GM12878 (cell line): ENCODE data around the gene MARVELD1. TPM values are rescaled to one million over a fixed set of nuclear protein-coding genes. Genes with fewer than 3 reads are reported as not detected.
A peak's percentile ranks its signal among the peaks of the same experiment; 100 is the strongest.

ENCODE experiments used
- ATAC-seq: fragments of 200-7000 bp; cut with Tn5 transposase; 3 replicates; pipeline ENCODE4 v1.9.1; 2020; ENCODE audit warnings: mild to moderate bottlenecking, moderate library complexity
- BruUV-seq: library from RNA; stranded (reverse); fragments of 400-500 nt; replicated peaks from 2 replicates; lab custom pipeline; 2021; lab: Mats Ljungman, UMichigan
- CTCF ChIA-PET: fragments of 300-600 bp; sonication (Branson Sonifier 250); formaldehyde crosslinking; extraction: SDS; loops from one replicate; lab custom pipeline; 2021; ENCODE audit warnings: inconsistent platforms; lab: Yijun Ruan, JAX
- POLR2A ChIA-PET: fragments of 350-600 bp; formaldehyde crosslinking; extraction: SDS; loops from one replicate; lab custom pipeline; 2021; ENCODE audit warnings: inconsistent platforms; lab: Charles Lee
- RAD21 ChIA-PET: fragments of 300-600 bp; sonication (Branson Sonifier 250); formaldehyde crosslinking; loops from one replicate; lab custom pipeline; 2023; ENCODE audit warnings: antibody characterized with exemption; ENCODE audit not compliant: unreplicated experiment; lab: Charles Lee
- SMC1A ChIA-PET: fragments of 300-600 bp; sonication (Branson Sonifier 250); formaldehyde crosslinking; loops from one replicate; lab custom pipeline; 2023; ENCODE audit not compliant: unreplicated experiment, uncharacterized antibody; lab: Charles Lee
- DNase-seq: peaks from one replicate; pipeline ENCODE4 v3.0.0-alpha.2; 2011; ENCODE audit warnings: low read depth, low spot score
- FAIRE-seq: peaks from 3 replicates; lab custom pipeline; 2011; peaks lifted over from hg19 to GRCh38; lab: Jason Lieb, UNC
- H2AFZ ChIP-seq: 2 replicates; pipeline ENCODE4 v1.6.0; 2011; ENCODE audit warnings: low read depth, low read length, control low read depth; ENCODE audit not compliant: control insufficient read depth
- H3K27ac ChIP-seq: 2 replicates; pipeline ENCODE4 v1.5.1; 2011; ENCODE audit warnings: control low read depth; ENCODE audit not compliant: control insufficient read depth, insufficient read depth
- H3K27me3 ChIP-seq, 2 experiments: replicated peaks in 1 of 2; 2 replicates each; pipeline versions ENCODE4 v1.6.0 to v1.6.1; 2011; ENCODE audit warnings: low read length in 1 of 2; ENCODE audit not compliant: control insufficient read depth in 2 of 2, insufficient read depth in 2 of 2
- H3K36me3 ChIP-seq, 2 experiments: 2 replicates each; pipeline ENCODE4 v1.5.1; 2011; ENCODE audit warnings: low read length in 1 of 2; ENCODE audit not compliant: control insufficient read depth in 2 of 2, insufficient read depth in 2 of 2
- H3K4me1 ChIP-seq: 2 replicates; pipeline ENCODE4 v1.6.1; 2011; ENCODE audit warnings: mild to moderate bottlenecking, low read length, moderate library complexity, mixed read lengths; ENCODE audit not compliant: control insufficient read depth, insufficient read depth
- H3K4me2 ChIP-seq: 2 replicates; pipeline ENCODE4 v1.6.0; 2011; ENCODE audit warnings: control low read depth; ENCODE audit not compliant: control insufficient read depth, insufficient read depth
- H3K4me3 ChIP-seq: fragments of 200-600 bp; sonication (generic); 2 replicates; pipeline ENCODE4 v1.5.1; 2016
- H3K79me2 ChIP-seq: 2 replicates; pipeline ENCODE4 v1.6.0; 2011; ENCODE audit warnings: low read length; ENCODE audit not compliant: control insufficient read depth, insufficient read depth
- H3K9ac ChIP-seq: 2 replicates; pipeline ENCODE4 v1.8.0; 2011; ENCODE audit warnings: low read length, control low read depth, mixed read lengths; ENCODE audit not compliant: control insufficient read depth, insufficient read depth
- H3K9me3 ChIP-seq: replicated peaks from 3 replicates; pipeline ENCODE4 v1.5.1; 2011; ENCODE audit warnings: mild to moderate bottlenecking, low read length; ENCODE audit not compliant: control insufficient read depth, insufficient read depth
- H4K20me1 ChIP-seq: 2 replicates; pipeline ENCODE4 v1.6.0; 2011; ENCODE audit not compliant: control insufficient read depth, insufficient read depth
- ATF3 ChIP-seq: IDR thresholded peaks from 2 replicates; pipeline ENCODE4 v1.6.1; 2011; ENCODE audit warnings: low read depth, mild to moderate bottlenecking, low read length, moderate library complexity, borderline replicate concordance; ENCODE audit errors: extremely low read depth
- BACH1 ChIP-seq: fragments of 450-650 bp; IDR thresholded peaks from 2 replicates; pipeline ENCODE4 v1.6.1; 2017; ENCODE audit warnings: mild to moderate bottlenecking, borderline replicate concordance
- BHLHE40 ChIP-seq, 2 experiments: fragments of 450-650 bp in 1 of 2; IDR thresholded peaks; 2 replicates each; pipeline ENCODE4 v1.6.1; 2011 to 2017; ENCODE audit warnings: low read depth in 2 of 2, borderline replicate concordance in 1 of 2, improper control_type of control experiment in 1 of 2, low read length in 1 of 2, mild to moderate bottlenecking in 1 of 2
- CREB1 ChIP-seq: IDR thresholded peaks from 2 replicates; pipeline ENCODE4 v1.6.1; 2012; ENCODE audit warnings: low read depth, mild to moderate bottlenecking, inconsistent platforms
- GATAD2B ChIP-seq: fragments of 450-650 bp; conservative IDR thresholded peaks from 2 replicates; pipeline ENCODE4 v1.6.1; 2017; ENCODE audit warnings: low read depth, mild to moderate bottlenecking, moderate library complexity
- JUND ChIP-seq: IDR thresholded peaks from 2 replicates; pipeline ENCODE4 v1.6.1; 2012; ENCODE audit warnings: low read depth, mild to moderate bottlenecking, low read length, improper control_type of control experiment, moderate library complexity
- NBN ChIP-seq: fragments of 450-650 bp; IDR thresholded peaks from 2 replicates; pipeline ENCODE4 v1.6.1; 2016
- NKRF ChIP-seq: fragments of 450-650 bp; conservative IDR thresholded peaks from 2 replicates; pipeline ENCODE4 v1.6.1; 2017; ENCODE audit warnings: mild to moderate bottlenecking, moderate library complexity
- RUNX3 ChIP-seq: IDR thresholded peaks from 2 replicates; pipeline ENCODE4 v1.6.1; 2012; ENCODE audit warnings: low read length, inconsistent platforms
- SMARCA5 ChIP-seq: fragments of 450-650 bp; IDR thresholded peaks from 2 replicates; pipeline ENCODE4 v1.6.1; 2017; ENCODE audit warnings: mild to moderate bottlenecking
- SREBF1 ChIP-seq: IDR thresholded peaks from 2 replicates; pipeline ENCODE4 v1.6.1; 2012; ENCODE audit warnings: mild to moderate bottlenecking, low read length
- ZNF384 ChIP-seq: IDR thresholded peaks from 2 replicates; pipeline ENCODE4 v1.6.1; 2012; ENCODE audit warnings: low read depth, mild to moderate bottlenecking, low read length, improper control_type of control experiment, borderline replicate concordance
- ZNF687 ChIP-seq: fragments of 450-650 bp; IDR thresholded peaks from 2 replicates; pipeline ENCODE4 v1.6.1; 2017; ENCODE audit warnings: mild to moderate bottlenecking, moderate library complexity
- WGBS: methylation state at CpG from one replicate; pipeline ENCODE4 v1.1.6; 2016; ENCODE audit warnings: low lambda C conversion rate; ENCODE audit not compliant: insufficient replicate concordance, insufficient coverage; ENCODE audit errors: missing lambda C conversion rate; 5-methylcytosine and 5-hydroxymethylcytosine counted together
- in situ Hi-C: fragments of 300-500 bp; cut with MboI; formaldehyde crosslinking; loops from 9 replicates; pipeline ENCODE4 v1.14.3; 2018; ENCODE audit warnings: mixed read lengths
- intact Hi-C: fragments of 100-400 bp; cut with micrococcal nuclease; formaldehyde crosslinking; loops from one replicate; pipeline ENCODE4 v1.14.2; 2022; ENCODE audit not compliant: unreplicated experiment
- polyA plus RNA-seq, 11 experiments: library from polyadenylated mRNA; depleted of rRNA in 4 of 11; unstranded in 6 of 11; stranded (reverse) in 5 of 11; fragments of >200 nt; fragmentation: Nextera tagmentation in 4 of 11; fragmentation: Illumina TruSeq in 1 of 11; extraction: Ambion mirVana in 4 of 11; extraction: Trizol in 1 of 11; gene quantifications; 1 replicate in 1 of 11; 2 replicates in 10 of 11; pipeline versions ENCODE4 v1.2.1 to v1.2.3, GENCODE V29; 2011 to 2016; ENCODE audit warnings: inconsistent platforms in 2 of 11, missing spikeins in 2 of 11, low read depth in 1 of 11
- total RNA-seq, 4 experiments: library from RNA; depleted of rRNA in 3 of 4; stranded (reverse); fragments of >200 nt in 3 of 4; fragmentation: Illumina TruSeq in 1 of 4; extraction: Trizol in 1 of 4; gene quantifications; 2 replicates each; pipeline versions ENCODE4 v1.2.1 to v1.2.3, GENCODE V29; 2013 to 2021
- TF ChIP-seq, protein P1 (sequence below): fragments of 450-650 bp; IDR thresholded peaks from 2 replicates; pipeline ENCODE4 v1.6.1; 2017; ENCODE audit warnings: antibody characterized with exemption, mild to moderate bottlenecking, moderate library complexity

The MARVELD1 gene
- total and polyA plus RNA-seq, 10 of the 15 experiments (the other 5 are each of a cell fraction or from before 2014, with no cell fraction given): 0.54 to 8.4 (median 3.2) TPM

DNA sequence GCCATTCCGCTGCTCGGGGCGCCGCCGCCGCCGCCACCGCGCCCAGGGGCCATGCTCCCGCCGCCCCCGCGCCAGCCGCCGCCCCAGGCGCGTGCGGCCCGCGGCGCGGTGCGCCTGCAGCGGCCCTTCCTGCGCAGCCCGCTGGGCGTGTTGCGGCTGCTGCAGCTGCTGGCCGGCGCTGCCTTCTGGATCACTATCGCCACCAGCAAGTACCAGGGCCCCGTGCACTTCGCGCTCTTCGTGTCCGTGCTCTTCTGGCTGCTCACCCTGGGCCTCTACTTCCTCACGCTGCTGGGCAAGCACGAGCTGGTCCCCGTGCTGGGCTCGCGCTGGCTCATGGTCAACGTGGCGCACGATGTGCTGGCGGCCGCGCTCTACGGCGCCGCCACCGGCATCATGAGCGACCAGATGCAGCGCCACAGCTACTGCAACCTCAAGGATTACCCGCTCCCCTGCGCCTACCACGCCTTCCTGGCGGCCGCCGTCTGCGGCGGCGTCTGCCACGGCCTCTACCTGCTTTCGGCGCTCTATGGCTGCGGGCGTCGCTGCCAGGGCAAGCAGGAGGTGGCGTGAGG lies 383 bp downstream of the MARVELD1 start:
- Histone ChIP-seq H3K9ac (peak overlapping the region; percentile 54; the same call in 1 of the 2 replicates), H2AFZ (peak overlapping the region; percentile 96), H3K36me3 (no peaks in the 10 kb centered on the region), H3K4me1 (peaks cover 3% of the 10 kb centered on the region; the same call in 1 of the 2 replicates), H4K20me1 (no peaks in the 10 kb centered on the region), H3K4me2 (peak overlapping the region; percentile 97), H3K4me3 (peak overlapping the region; percentile 74), H3K27me3 (peaks cover 0 to 2% of the 10 kb centered on the region in 2 experiments; a peak in 1 of 4 replicates), H3K27ac (no peak overlapping the region), H3K9me3 (no peaks in the 10 kb centered on the region), H3K79me2 (no peaks in the 10 kb centered on the region)
- ATAC-seq: peak; percentile 87
- no TSS peak for BruUV-seq
- ChIA-PET SMC1A (interaction anchor here (1.1 kb wide), 1 partner anchor 27 kb away, joined by 3 read pairs; the partner anchor contains the start of gene AVPI1), CTCF (interaction anchor here (1.0 to 14.9 kb wide), 4 partner anchors 11 to 38 kb away, joined by 3 to 416 read pairs (median 14); partner anchors contain the start of gene ZFYVE27), RAD21 (no interaction called here), POLR2A (interaction anchor here (2.3 kb wide), 1 partner anchor 27 kb away, joined by 6 read pairs; the partner anchor contains the start of gene AVPI1)
- in situ Hi-C loops: no loop called here
- FAIRE-seq: no peak
- DNase-seq: no peak
- intact Hi-C loops: no loop called here
- 2% methylated on average over 54 of the region's 69 CpGs for WGBS
- TF ChIP-seq JUND: no peak
- TF ChIP-seq BACH1: peak; percentile 41; the same call in 1 of the 2 replicates
- TF ChIP-seq ZNF384: no peak
- peak; percentile 39 to 83; a peak in 3 of 4 replicates for TF ChIP-seq BHLHE40 (IDR thresholded peaks at IDR 0.05; ENCODE audit: borderline replicate concordance in 1 of 2, low read depth in 2 of 2, low read length in 1 of 2)
- peak; percentile 97 for TF ChIP-seq ZNF687
- TF ChIP-seq NBN: no peak
- TF ChIP-seq, protein P1, sequence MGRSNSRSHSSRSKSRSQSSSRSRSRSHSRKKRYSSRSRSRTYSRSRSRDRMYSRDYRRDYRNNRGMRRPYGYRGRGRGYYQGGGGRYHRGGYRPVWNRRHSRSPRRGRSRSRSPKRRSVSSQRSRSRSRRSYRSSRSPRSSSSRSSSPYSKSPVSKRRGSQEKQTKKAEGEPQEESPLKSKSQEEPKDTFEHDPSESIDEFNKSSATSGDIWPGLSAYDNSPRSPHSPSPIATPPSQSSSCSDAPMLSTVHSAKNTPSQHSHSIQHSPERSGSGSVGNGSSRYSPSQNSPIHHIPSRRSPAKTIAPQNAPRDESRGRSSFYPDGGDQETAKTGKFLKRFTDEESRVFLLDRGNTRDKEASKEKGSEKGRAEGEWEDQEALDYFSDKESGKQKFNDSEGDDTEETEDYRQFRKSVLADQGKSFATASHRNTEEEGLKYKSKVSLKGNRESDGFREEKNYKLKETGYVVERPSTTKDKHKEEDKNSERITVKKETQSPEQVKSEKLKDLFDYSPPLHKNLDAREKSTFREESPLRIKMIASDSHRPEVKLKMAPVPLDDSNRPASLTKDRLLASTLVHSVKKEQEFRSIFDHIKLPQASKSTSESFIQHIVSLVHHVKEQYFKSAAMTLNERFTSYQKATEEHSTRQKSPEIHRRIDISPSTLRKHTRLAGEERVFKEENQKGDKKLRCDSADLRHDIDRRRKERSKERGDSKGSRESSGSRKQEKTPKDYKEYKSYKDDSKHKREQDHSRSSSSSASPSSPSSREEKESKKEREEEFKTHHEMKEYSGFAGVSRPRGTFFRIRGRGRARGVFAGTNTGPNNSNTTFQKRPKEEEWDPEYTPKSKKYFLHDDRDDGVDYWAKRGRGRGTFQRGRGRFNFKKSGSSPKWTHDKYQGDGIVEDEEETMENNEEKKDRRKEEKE: no peak
- no peak; the same call in 1 of the 2 replicates for TF ChIP-seq GATAD2B
- TF ChIP-seq CREB1: 0 out of 2 replicates have a peak, but pooled peaks have one; percentile 30
- 0 out of 2 replicates have a peak, but pooled peaks have one; percentile 37 for TF ChIP-seq NKRF
- TF ChIP-seq SMARCA5: 0 out of 2 replicates have a peak, but pooled peaks have one; percentile 37
- TF ChIP-seq SREBF1: no peak
- TF ChIP-seq RUNX3: peak; percentile 24; the same call in 1 of the 2 replicates
- TF ChIP-seq ATF3: no peak
